ENCODE measurements around the gene F8.

Gene F8

GRCh38 chrX:155070038-155070437, 47.5 kb upstream of the F8 start:
- H3K4ac ChIP-seq (ENCODE audit: low read depth, low read length), result no peak overlapping the region
- no peak overlapping the region for H3K14ac ChIP-seq (ENCODE audit: low read length)
- H3K23ac ChIP-seq (ENCODE audit: low read length), result no peak overlapping the region
- H3K79me1 ChIP-seq (ENCODE audit: low read length), result peaks cover 8% of the 10 kb centered on the region
- H3K9ac ChIP-seq (ENCODE audit: low read length), result no peak overlapping the region
- no peak overlapping the region for H2BK12ac ChIP-seq (ENCODE audit: low read length)
- H4K8ac ChIP-seq (ENCODE audit: low read depth, low read length), result no peak overlapping the region
- no peak overlapping the region for H3K4me3 ChIP-seq (ENCODE audit: low read depth, low read length)
- peak overlapping the region; percentile 74 for H3K4me2 ChIP-seq (ENCODE audit: low read length)
- H2AK5ac ChIP-seq (ENCODE audit: low read length), result no peak overlapping the region
- no peak overlapping the region for H4K12ac ChIP-seq (ENCODE audit: low read depth, low read length)
- no peaks in the 10 kb centered on the region for H3K36me3 ChIP-seq (ENCODE audit: control insufficient read depth in 1 of 2, insufficient read depth in 2 of 2, low read length in 2 of 2)
- no peak overlapping the region for H3K18ac ChIP-seq (ENCODE audit: low read length)
- no peak overlapping the region for H2BK120ac ChIP-seq (ENCODE audit: insufficient read depth, low read length, poor library complexity)
- no peak overlapping the region for H4K91ac ChIP-seq (ENCODE audit: low read depth, low read length)
- no peaks in the 10 kb centered on the region for H3K27me3 ChIP-seq (ENCODE audit: insufficient read depth, low read length)
- H3K79me2 ChIP-seq (ENCODE audit: control insufficient read depth, insufficient read depth, low read length, poor library complexity), result peaks cover 3% of the 10 kb centered on the region
- no peak overlapping the region for H3K27ac ChIP-seq (ENCODE audit: low read depth, low read length)
- no peak overlapping the region for H2AFZ ChIP-seq (ENCODE audit: insufficient read depth, low read length, poor library complexity)
- H3K4me1 ChIP-seq (ENCODE audit: control insufficient read depth in 1 of 2, insufficient read depth in 2 of 2, low read length in 2 of 2), result peaks cover 4 to 5% of the 10 kb centered on the region in 2 experiments
- H3K9me3 ChIP-seq (ENCODE audit: insufficient read depth, low read depth, low read length), result no peaks in the 10 kb centered on the region
- no peak overlapping the region for H2BK5ac ChIP-seq (ENCODE audit: low read depth, low read length, poor library complexity)
- no CpG with 5 or more reads among the region's 12 CpGs for WGBS (ENCODE audit: extremely low coverage, insufficient coverage, insufficient read length)
- DNase-seq, result peak in 1 of 2 donors; percentile 10

GRCh38 chrX:155069414-155069813, 46.9 kb upstream of the F8 start:
- H4K91ac ChIP-seq (ENCODE audit: low read depth, low read length), result no peak overlapping the region
- no peak overlapping the region for H2AK5ac ChIP-seq (ENCODE audit: low read length)
- H3K18ac ChIP-seq (ENCODE audit: low read length), result no peak overlapping the region
- no CpG with 5 or more reads among the region's 1 CpG for WGBS (ENCODE audit: extremely low coverage, insufficient coverage, insufficient read length)
- no peaks in the 10 kb centered on the region for H3K27me3 ChIP-seq (ENCODE audit: insufficient read depth, low read length)
- no peak overlapping the region for H3K14ac ChIP-seq (ENCODE audit: low read length)
- no peak overlapping the region for H2BK5ac ChIP-seq (ENCODE audit: low read depth, low read length, poor library complexity)
- peaks cover 8% of the 10 kb centered on the region for H3K79me1 ChIP-seq (ENCODE audit: low read length)
- H3K27ac ChIP-seq (ENCODE audit: low read depth, low read length), result no peak overlapping the region
- H3K4me3 ChIP-seq (ENCODE audit: low read depth, low read length), result no peak overlapping the region
- no peaks in the 10 kb centered on the region for H3K36me3 ChIP-seq (ENCODE audit: control insufficient read depth in 1 of 2, insufficient read depth in 2 of 2, low read length in 2 of 2)
- H3K4ac ChIP-seq (ENCODE audit: low read depth, low read length), result no peak overlapping the region
- peaks cover 3% of the 10 kb centered on the region for H3K79me2 ChIP-seq (ENCODE audit: control insufficient read depth, insufficient read depth, low read length, poor library complexity)
- no peak overlapping the region for H2BK120ac ChIP-seq (ENCODE audit: insufficient read depth, low read length, poor library complexity)
- no peak overlapping the region for H3K23ac ChIP-seq (ENCODE audit: low read length)
- no peak overlapping the region for H4K8ac ChIP-seq (ENCODE audit: low read depth, low read length)
- H4K12ac ChIP-seq (ENCODE audit: low read depth, low read length), result no peak overlapping the region
- no peak overlapping the region for H2AFZ ChIP-seq (ENCODE audit: insufficient read depth, low read length, poor library complexity)
- no peak overlapping the region for H3K9ac ChIP-seq (ENCODE audit: low read length)
- H3K4me1 ChIP-seq (ENCODE audit: control insufficient read depth in 1 of 2, insufficient read depth in 2 of 2, low read length in 2 of 2), result peaks cover 4 to 5% of the 10 kb centered on the region in 2 experiments
- no peak overlapping the region for H2BK12ac ChIP-seq (ENCODE audit: low read length)
- no peak overlapping the region for H3K4me2 ChIP-seq (ENCODE audit: low read length)
- DNase-seq, result no peak
- H3K9me3 ChIP-seq (ENCODE audit: insufficient read depth, low read depth, low read length), result no peaks in the 10 kb centered on the region

- Histone ChIP-seq H2AK5ac (ENCODE audit: low read length) (no peak overlapping the region), H3K18ac (ENCODE audit: low read length) (no peak overlapping the region), H3K79me2 (ENCODE audit: control insufficient read depth, insufficient read depth, low read length, poor library complexity) (peaks cover 3% of the 10 kb centered on the region), H4K12ac (ENCODE audit: low read depth, low read length) (no peak overlapping the region), H4K8ac (ENCODE audit: low read depth, low read length) (no peak overlapping the region), H2AFZ (ENCODE audit: insufficient read depth, low read length, poor library complexity) (no peak overlapping the region), H2BK120ac (ENCODE audit: insufficient read depth, low read length, poor library complexity) (no peak overlapping the region), H3K36me3 (ENCODE audit: control insufficient read depth in 1 of 2, insufficient read depth in 2 of 2, low read length in 2 of 2) (no peaks in the 10 kb centered on the region), H3K27me3 (ENCODE audit: insufficient read depth, low read length) (no peaks in the 10 kb centered on the region), H3K4ac (ENCODE audit: low read depth, low read length) (no peak overlapping the region), H3K23ac (ENCODE audit: low read length) (no peak overlapping the region), H2BK12ac (ENCODE audit: low read length) (no peak overlapping the region), H3K14ac (ENCODE audit: low read length) (no peak overlapping the region), H3K79me1 (ENCODE audit: low read length) (peaks cover 8% of the 10 kb centered on the region), H3K9me3 (ENCODE audit: insufficient read depth, low read depth, low read length) (no peaks in the 10 kb centered on the region), H3K4me1 (ENCODE audit: control insufficient read depth in 1 of 2, insufficient read depth in 2 of 2, low read length in 2 of 2) (peaks cover 4 to 5% of the 10 kb centered on the region in 2 experiments), H3K27ac (ENCODE audit: low read depth, low read length) (no peak overlapping the region), H2BK5ac (ENCODE audit: low read depth, low read length, poor library complexity) (no peak overlapping the region), H3K9ac (ENCODE audit: low read length) (no peak overlapping the region), H4K91ac (ENCODE audit: low read depth, low read length) (no peak overlapping the region), H3K4me2 (ENCODE audit: low read length) (no peak overlapping the region), H3K4me3 (ENCODE audit: low read depth, low read length) (no peak overlapping the region)
- peak; percentile 9 to 33 for DNase-seq
- no CpG with 5 or more reads among the region's 1 CpG for WGBS (ENCODE audit: extremely low coverage, insufficient coverage, insufficient read length)
Observed at GRCh38 chrX:155068165-155068564, 45.6 kb upstream of the F8 start.

GRCh38 chrX:155065035-155065734, 42.7 kb upstream of the F8 start:
- Histone ChIP-seq H3K4me1 (ENCODE audit: control insufficient read depth in 1 of 2, insufficient read depth in 2 of 2, low read length in 2 of 2) (peaks cover 3 to 4% of the 10 kb centered on the region in 2 experiments), H3K27ac (ENCODE audit: low read depth, low read length) (no peak overlapping the region), H3K36me3 (ENCODE audit: control insufficient read depth in 1 of 2, insufficient read depth in 2 of 2, low read length in 2 of 2) (peaks cover 2% of the 10 kb centered on the region in 2 experiments), H2AFZ (ENCODE audit: insufficient read depth, low read length, poor library complexity) (no peak overlapping the region), H4K12ac (ENCODE audit: low read depth, low read length) (no peak overlapping the region), H3K18ac (ENCODE audit: low read length) (no peak overlapping the region), H3K4me2 (ENCODE audit: low read length) (no peak overlapping the region), H2BK12ac (ENCODE audit: low read length) (no peak overlapping the region), H3K4me3 (ENCODE audit: low read depth, low read length) (no peak overlapping the region), H2BK120ac (ENCODE audit: insufficient read depth, low read length, poor library complexity) (no peak overlapping the region), H3K4ac (ENCODE audit: low read depth, low read length) (no peak overlapping the region), H3K27me3 (ENCODE audit: insufficient read depth, low read length) (no peaks in the 10 kb centered on the region), H2BK5ac (ENCODE audit: low read depth, low read length, poor library complexity) (no peak overlapping the region), H3K9ac (ENCODE audit: low read length) (no peak overlapping the region), H3K79me2 (ENCODE audit: control insufficient read depth, insufficient read depth, low read length, poor library complexity) (no peaks in the 10 kb centered on the region), H3K79me1 (ENCODE audit: low read length) (no peaks in the 10 kb centered on the region), H4K8ac (ENCODE audit: low read depth, low read length) (no peak overlapping the region), H3K23ac (ENCODE audit: low read length) (no peak overlapping the region), H4K91ac (ENCODE audit: low read depth, low read length) (no peak overlapping the region), H3K14ac (ENCODE audit: low read length) (no peak overlapping the region), H2AK5ac (ENCODE audit: low read length) (no peak overlapping the region), H3K9me3 (ENCODE audit: insufficient read depth, low read depth, low read length) (no peaks in the 10 kb centered on the region)
- DNase-seq, result no peak
- no CpG with 5 or more reads among the region's 8 CpGs for WGBS (ENCODE audit: extremely low coverage, insufficient coverage, insufficient read length)

Measured in trophoblast cell (in vitro differentiated cells and primary cell).